ENCODE data around the gene TRMT44.

Gene TRMT44

GRCh38 chr4:8494983-8495548, 54.5 kb downstream of the TRMT44 start:
- TF ChIP-seq EGR1 (IDR thresholded peaks at IDR 0.05) (no peak), MAX (IDR thresholded peaks at IDR 0.05) (no peak), RAD21 (IDR thresholded peaks at IDR 0.05; ENCODE audit: low read depth) (no peak), CEBPB (IDR thresholded peaks at IDR 0.05) (no peak), ZBTB7A (IDR thresholded peaks at IDR 0.05; ENCODE audit: low read depth) (no peak), FOXM1 (IDR thresholded peaks at IDR 0.05; ENCODE audit: borderline replicate concordance, low read depth) (no peak), USF1 (IDR thresholded peaks at IDR 0.05) (no peak), REST (IDR thresholded peaks at IDR 0.05; ENCODE audit: low read depth) (no peak), EP300 (IDR thresholded peaks at IDR 0.05; ENCODE audit: borderline replicate concordance) (no peak), TAF1 (IDR thresholded peaks at IDR 0.05; ENCODE audit: low read depth) (no peak), YY1 (IDR thresholded peaks at IDR 0.05; ENCODE audit: low read depth) (no peak), TEAD4 (IDR thresholded peaks at IDR 0.05) (no peak), CREB1 (IDR thresholded peaks at IDR 0.05; ENCODE audit: low read depth) (no peak), NFIC (IDR thresholded peaks at IDR 0.05) (no peak), TCF12 (IDR thresholded peaks at IDR 0.05; ENCODE audit: low read depth) (no peak)

- TF ChIP-seq RAD21 (IDR thresholded peaks at IDR 0.05; ENCODE audit: low read depth) (no peak), MAX (IDR thresholded peaks at IDR 0.05) (no peak), CEBPB (IDR thresholded peaks at IDR 0.05) (no peak), TCF12 (IDR thresholded peaks at IDR 0.05; ENCODE audit: low read depth) (no peak), USF1 (IDR thresholded peaks at IDR 0.05) (no peak), FOXM1 (IDR thresholded peaks at IDR 0.05; ENCODE audit: borderline replicate concordance, low read depth) (no peak), CREB1 (IDR thresholded peaks at IDR 0.05; ENCODE audit: low read depth) (no peak), EP300 (IDR thresholded peaks at IDR 0.05; ENCODE audit: borderline replicate concordance) (no peak), TEAD4 (IDR thresholded peaks at IDR 0.05) (no peak), EGR1 (IDR thresholded peaks at IDR 0.05) (no peak), TAF1 (IDR thresholded peaks at IDR 0.05; ENCODE audit: low read depth) (no peak), NFIC (IDR thresholded peaks at IDR 0.05) (no peak), YY1 (IDR thresholded peaks at IDR 0.05; ENCODE audit: low read depth) (no peak), ZBTB7A (IDR thresholded peaks at IDR 0.05; ENCODE audit: low read depth) (no peak), REST (IDR thresholded peaks at IDR 0.05; ENCODE audit: low read depth) (no peak)
Measured at GRCh38 chr4:8495803-8496202, 55.2 kb downstream of the TRMT44 start.

GRCh38 chr4:8497762-8498161, 57.2 kb downstream of the TRMT44 start:
- no peak for TF ChIP-seq TCF12 (IDR thresholded peaks at IDR 0.05; ENCODE audit: low read depth)
- TF ChIP-seq NFIC (IDR thresholded peaks at IDR 0.05): no peak
- no peak for TF ChIP-seq MAX (IDR thresholded peaks at IDR 0.05)
- TF ChIP-seq CEBPB (IDR thresholded peaks at IDR 0.05): no peak
- TF ChIP-seq EP300 (IDR thresholded peaks at IDR 0.05; ENCODE audit: borderline replicate concordance): no peak
- TF ChIP-seq EGR1 (IDR thresholded peaks at IDR 0.05): no peak
- TF ChIP-seq USF1 (IDR thresholded peaks at IDR 0.05): no peak
- no peak for TF ChIP-seq TAF1 (IDR thresholded peaks at IDR 0.05; ENCODE audit: low read depth)
- TF ChIP-seq ZBTB7A (IDR thresholded peaks at IDR 0.05; ENCODE audit: low read depth): no peak
- TF ChIP-seq RAD21 (IDR thresholded peaks at IDR 0.05; ENCODE audit: low read depth): no peak
- no peak for TF ChIP-seq CREB1 (IDR thresholded peaks at IDR 0.05; ENCODE audit: low read depth)
- no peak for TF ChIP-seq REST (IDR thresholded peaks at IDR 0.05; ENCODE audit: low read depth)
- TF ChIP-seq YY1 (IDR thresholded peaks at IDR 0.05; ENCODE audit: low read depth): no peak
- no peak for TF ChIP-seq FOXM1 (IDR thresholded peaks at IDR 0.05; ENCODE audit: borderline replicate concordance, low read depth)
- no peak for TF ChIP-seq TEAD4 (IDR thresholded peaks at IDR 0.05)
